ENCODE measurements around the gene KCNJ6.

Gene KCNJ6

GRCh38 chr21:37630872-37631271 lies 285.4 kb downstream of the KCNJ6 start:
- FAIRE-seq (no peak), DNase-seq (ENCODE audit: extremely low spot score, insufficient read length, low read depth) (no peak)

GRCh38 chr21:37628362-37628761 lies 287.9 kb downstream of the KCNJ6 start:
- DNase-seq (ENCODE audit: extremely low spot score, insufficient read length, low read depth) (no peak), FAIRE-seq (no peak)

GRCh38 chr21:37627561-37627960 lies 288.7 kb downstream of the KCNJ6 start:
- no peak for DNase-seq (ENCODE audit: extremely low spot score, insufficient read length, low read depth)
- no peak for FAIRE-seq

GRCh38 chr21:37627074-37627473 lies 289.2 kb downstream of the KCNJ6 start:
- no peak for FAIRE-seq
- DNase-seq (ENCODE audit: extremely low spot score, insufficient read length, low read depth): no peak

GRCh38 chr21:37626320-37626719 lies 289.9 kb downstream of the KCNJ6 start:
- no peak for DNase-seq (ENCODE audit: extremely low spot score, insufficient read length, low read depth)
- FAIRE-seq: no peak

GRCh38 chr21:37623689-37624088 lies 292.6 kb downstream of the KCNJ6 start:
- DNase-seq (ENCODE audit: extremely low spot score, insufficient read length, low read depth): no peak
- FAIRE-seq: no peak

- no peak for DNase-seq (ENCODE audit: extremely low spot score, insufficient read length, low read depth)
- no peak for FAIRE-seq
Measured at GRCh38 chr21:37623183-37623582, 293.1 kb downstream of the KCNJ6 start.

GRCh38 chr21:37622755-37623154 lies 293.5 kb downstream of the KCNJ6 start:
- DNase-seq (ENCODE audit: extremely low spot score, insufficient read length, low read depth): no peak
- no peak for FAIRE-seq

- FAIRE-seq (no peak), DNase-seq (ENCODE audit: extremely low spot score, insufficient read length, low read depth) (no peak)
Measured at GRCh38 chr21:37620401-37620800, 295.9 kb downstream of the KCNJ6 start.

- DNase-seq (ENCODE audit: extremely low spot score, insufficient read length, low read depth): no peak
- FAIRE-seq: no peak
Measured at GRCh38 chr21:37619464-37619974, 296.7 kb downstream of the KCNJ6 start.

- FAIRE-seq: no peak
- DNase-seq (ENCODE audit: extremely low spot score, insufficient read length, low read depth): no peak
Measured at GRCh38 chr21:37618081-37618480, 298.2 kb downstream of the KCNJ6 start.

GRCh38 chr21:37615962-37616361 lies 300.3 kb downstream of the KCNJ6 start:
- FAIRE-seq: no peak
- no peak for DNase-seq (ENCODE audit: extremely low spot score, insufficient read length, low read depth)

GRCh38 chr21:37614351-37614875 lies 301.8 kb downstream of the KCNJ6 start:
- FAIRE-seq: no peak
- DNase-seq (ENCODE audit: extremely low spot score, insufficient read length, low read depth): no peak

GRCh38 chr21:37607081-37607480 lies 309.2 kb downstream of the KCNJ6 start:
- FAIRE-seq: no peak
- no peak for DNase-seq (ENCODE audit: extremely low spot score, insufficient read length, low read depth)

GRCh38 chr21:37606549-37606948 lies 309.7 kb downstream of the KCNJ6 start:
- DNase-seq (ENCODE audit: extremely low spot score, insufficient read length, low read depth) (no peak), FAIRE-seq (no peak)

- DNase-seq (ENCODE audit: extremely low spot score, insufficient read length, low read depth): no peak
- no peak for FAIRE-seq
Measured at GRCh38 chr21:37605006-37605405, 311.3 kb downstream of the KCNJ6 start.

GRCh38 chr21:37603129-37603528 lies 313.1 kb downstream of the KCNJ6 start:
- FAIRE-seq (no peak), DNase-seq (ENCODE audit: extremely low spot score, insufficient read length, low read depth) (no peak)

- no peak for DNase-seq (ENCODE audit: extremely low spot score, insufficient read length, low read depth)
- FAIRE-seq: no peak
Measured at GRCh38 chr21:37601915-37602314, 314.3 kb downstream of the KCNJ6 start.

GRCh38 chr21:37601027-37601426 lies 315.2 kb downstream of the KCNJ6 start:
- FAIRE-seq (no peak), DNase-seq (ENCODE audit: extremely low spot score, insufficient read length, low read depth) (no peak)

GRCh38 chr21:37595944-37596343 lies 320.3 kb downstream of the KCNJ6 start:
- no peak for DNase-seq (ENCODE audit: extremely low spot score, insufficient read length, low read depth)
- FAIRE-seq: no peak

- DNase-seq (ENCODE audit: extremely low spot score, insufficient read length, low read depth) (no peak), FAIRE-seq (no peak)
Measured at GRCh38 chr21:37594472-37594951, 321.7 kb downstream of the KCNJ6 start.

- FAIRE-seq: no peak
- no peak for DNase-seq (ENCODE audit: extremely low spot score, insufficient read length, low read depth)
Measured at GRCh38 chr21:37593740-37594471, 322.4 kb downstream of the KCNJ6 start.
